GM19193 (cell line): Measurements from ENCODE around the gene CAMK2D.

ENCODE experiments used
- POLR2A ChIP-seq: IDR thresholded peaks from 4 replicates; pipeline ENCODE4 v1.6.1; 2011; ENCODE audit not compliant: insufficient read depth, insufficient read length; ENCODE audit errors: extremely low read depth

Gene CAMK2D

DNA sequence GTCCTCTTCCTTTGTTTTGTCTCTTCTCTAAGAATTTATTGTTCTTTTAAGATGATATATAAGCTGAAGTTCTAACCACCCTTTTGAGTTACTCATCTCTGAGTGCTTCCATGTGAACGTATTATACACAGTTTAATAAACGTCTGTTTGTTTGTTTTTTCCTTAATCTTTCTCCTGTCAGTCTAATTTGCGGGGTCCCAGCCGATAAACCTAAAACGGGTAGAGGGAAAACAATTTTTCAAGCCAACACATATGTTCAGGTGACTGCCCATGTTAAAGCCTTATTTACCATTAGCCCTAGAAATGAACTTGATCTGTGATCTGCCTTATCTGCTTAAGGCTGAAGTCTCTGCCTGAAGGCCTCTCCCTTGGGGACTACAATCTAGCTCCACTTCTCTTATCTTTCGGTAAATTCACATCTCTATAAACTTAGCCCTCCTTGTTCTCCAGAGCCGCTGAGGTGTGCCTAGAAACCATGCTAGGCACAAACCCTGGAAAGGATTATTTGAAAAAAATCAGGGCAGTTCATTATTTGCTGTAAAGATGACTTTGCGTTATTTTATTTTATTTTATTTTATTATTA is 158.8 kb downstream of the CAMK2D start:
- TF ChIP-seq POLR2A: no peak

DNA sequence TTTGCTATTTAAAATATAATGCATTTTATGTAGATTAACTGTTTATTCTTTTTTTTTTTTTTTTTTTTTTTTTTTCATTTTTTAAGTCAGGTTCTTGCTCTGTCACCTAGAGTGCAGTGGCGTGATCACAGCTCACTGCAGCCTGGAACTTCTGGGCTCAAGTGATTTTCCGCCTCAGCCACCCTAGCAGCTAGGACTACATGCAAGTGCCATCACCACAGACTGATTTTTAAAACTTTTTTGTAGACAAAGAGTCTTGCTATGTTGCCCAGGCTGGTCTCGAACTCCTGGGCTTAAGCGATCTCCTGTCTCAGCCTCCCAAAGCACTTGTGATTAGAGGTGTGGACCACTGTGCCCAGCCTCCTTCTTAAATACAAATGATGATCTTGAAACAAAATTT is 159.9 kb downstream of the CAMK2D start:
- no peak for TF ChIP-seq POLR2A

DNA sequence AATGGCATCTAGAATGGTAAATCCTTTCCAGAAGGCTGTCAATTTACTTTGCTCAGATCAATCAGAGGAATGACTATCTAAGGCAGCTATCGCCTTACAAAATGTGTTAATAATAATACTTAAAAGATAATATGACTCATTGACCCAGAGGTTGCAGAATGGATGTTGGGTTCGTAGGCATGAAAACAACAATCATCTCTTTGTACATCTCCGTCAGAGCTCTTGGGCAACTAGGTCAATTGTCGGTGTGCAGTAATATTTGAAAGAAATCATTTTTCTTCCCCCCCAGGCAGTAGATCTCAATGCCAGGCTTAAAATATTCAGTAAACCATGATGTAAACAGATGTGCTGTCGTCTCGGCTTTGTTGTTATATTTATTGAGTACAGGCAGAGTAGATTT is 165.1 kb downstream of the CAMK2D start:
- TF ChIP-seq POLR2A: no peak

DNA sequence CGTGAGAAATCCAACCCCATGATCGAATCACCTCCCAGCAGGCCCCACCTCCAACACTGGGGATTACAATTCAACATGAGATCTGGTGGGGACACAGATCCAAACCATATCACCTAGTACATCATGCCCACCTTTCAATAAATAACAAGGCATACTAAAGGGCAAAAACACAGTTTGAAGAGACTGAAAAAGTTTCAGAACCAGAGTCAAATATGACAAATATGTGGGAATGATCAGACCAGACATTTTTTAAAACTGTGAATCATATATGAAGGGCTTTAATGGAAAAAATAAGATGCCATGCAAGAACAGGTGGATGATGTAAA is 167.3 kb downstream of the CAMK2D start:
- TF ChIP-seq POLR2A: no peak

DNA sequence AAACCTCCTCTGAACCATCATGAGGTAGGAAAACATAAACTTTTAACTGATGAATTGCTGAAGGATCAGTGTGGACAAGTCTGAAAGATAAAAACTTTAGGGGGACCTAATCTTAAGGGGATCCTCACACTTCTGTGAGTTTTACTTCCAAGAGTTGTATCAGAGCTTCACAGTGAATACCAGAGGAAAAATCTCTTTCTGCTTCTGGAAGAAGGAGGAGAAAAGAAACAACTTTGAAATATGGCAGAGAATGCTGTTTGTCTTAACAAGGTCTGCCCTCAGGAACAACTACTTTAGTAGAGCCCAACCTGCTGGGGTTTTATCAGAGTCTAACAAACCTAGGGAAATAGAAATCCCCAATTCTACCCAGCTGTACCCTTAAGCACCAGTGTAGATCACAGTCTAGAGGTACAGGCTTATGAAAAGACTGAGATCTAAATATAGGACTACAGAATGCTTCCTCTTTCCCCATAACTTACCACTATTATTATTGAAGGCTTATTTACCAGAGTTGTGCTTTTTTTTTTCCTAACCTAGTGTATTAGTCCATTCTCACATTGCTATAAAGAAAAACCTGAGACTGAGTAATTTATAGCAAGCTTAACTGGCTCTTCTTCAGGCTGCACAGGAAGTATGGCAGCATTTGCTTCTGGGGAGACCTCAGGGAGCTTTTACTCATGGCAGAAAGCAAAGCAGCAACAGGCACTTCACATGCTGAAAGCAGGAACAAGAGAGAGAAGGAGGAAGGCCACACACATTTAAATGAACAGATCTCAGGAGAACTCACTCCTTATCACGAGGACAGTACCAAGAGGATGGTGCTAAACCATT is 167.9 kb downstream of the CAMK2D start:
- no peak for TF ChIP-seq POLR2A

DNA sequence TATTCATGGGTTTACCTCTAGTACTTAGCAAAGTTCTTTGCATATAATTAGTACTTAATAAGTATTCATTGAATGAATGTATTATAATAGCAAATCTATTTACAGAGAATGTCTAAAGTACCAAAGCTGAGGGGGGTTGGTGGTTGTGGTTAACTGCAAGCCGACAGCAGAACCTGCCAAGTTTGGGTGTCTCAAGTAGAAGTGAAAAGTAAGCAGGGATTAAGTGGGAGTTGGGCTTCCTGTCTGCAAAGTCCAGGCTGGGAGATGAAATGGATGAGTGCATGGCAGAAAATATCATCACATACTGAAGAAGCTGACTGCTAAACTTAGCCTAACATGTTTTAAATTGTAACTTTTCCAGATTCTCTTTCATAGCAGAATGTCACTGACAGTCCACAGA is 169.6 kb downstream of the CAMK2D start:
- no peak for TF ChIP-seq POLR2A

DNA sequence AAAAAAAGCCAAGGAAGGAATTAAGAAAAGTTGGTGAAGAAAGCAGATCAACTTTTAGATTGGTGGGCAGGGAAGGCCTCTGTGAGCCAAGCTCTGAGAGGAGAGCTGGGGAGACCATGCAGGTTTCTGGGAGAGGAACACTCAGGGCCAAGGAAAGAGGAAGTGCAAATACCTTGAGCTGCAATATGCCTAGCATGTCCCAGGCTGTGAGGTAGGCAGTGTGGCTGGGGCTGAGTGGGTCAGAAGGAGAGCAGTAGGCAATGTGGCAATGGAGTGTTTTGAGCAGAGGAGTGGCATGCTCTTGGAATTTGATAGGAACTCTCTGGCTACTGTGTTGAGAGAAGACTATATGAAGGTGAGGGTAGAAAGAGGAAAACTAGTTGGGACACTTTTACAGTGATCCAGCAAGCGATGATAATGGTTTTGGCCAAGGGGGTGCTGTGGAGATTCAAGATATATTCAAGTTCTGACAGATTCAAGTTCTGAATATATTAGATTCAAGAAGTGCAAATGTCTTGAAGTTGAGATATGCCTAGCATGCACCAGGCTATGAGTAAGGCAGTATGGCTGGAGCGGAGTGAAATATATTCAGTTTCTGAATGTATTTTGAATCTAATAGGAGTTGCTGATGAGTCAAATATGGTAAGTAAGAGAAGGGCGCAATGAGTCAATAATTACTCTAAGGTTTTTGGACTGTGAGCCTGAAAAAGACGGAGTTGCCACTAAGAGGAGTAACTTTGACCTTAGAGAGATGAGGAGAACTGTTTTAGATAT is 172.5 kb downstream of the CAMK2D start:
- no peak for TF ChIP-seq POLR2A

DNA sequence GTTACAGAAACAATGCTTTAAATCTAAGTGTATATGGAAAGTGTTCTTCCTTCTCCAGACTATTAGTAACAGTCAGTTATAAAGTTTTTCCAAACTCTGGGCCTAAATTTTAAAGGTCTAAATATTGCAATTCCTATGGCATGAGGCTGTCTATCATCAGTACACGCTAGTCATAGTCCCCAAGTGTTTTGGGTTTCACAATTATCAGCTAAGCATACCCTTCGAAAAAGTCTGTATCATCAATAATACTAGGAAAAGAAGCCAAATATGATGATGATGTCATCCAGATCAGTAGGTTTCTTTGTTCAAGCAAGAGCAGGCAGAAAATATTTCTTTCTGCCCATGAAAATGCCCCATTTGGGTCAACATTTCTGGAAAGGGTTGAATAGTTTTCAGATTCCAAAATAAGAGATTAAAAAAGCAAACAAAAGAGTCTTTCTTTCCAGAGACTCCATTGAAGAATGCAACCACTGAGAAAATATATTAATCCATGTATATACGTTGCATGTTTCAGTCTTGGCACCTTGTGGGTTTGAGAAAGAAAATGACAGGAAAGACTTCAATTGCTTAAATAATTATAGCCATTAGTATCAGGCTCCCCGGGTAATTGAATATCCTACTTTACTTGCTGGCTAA is 173.8 kb downstream of the CAMK2D start:
- TF ChIP-seq POLR2A: no peak

DNA sequence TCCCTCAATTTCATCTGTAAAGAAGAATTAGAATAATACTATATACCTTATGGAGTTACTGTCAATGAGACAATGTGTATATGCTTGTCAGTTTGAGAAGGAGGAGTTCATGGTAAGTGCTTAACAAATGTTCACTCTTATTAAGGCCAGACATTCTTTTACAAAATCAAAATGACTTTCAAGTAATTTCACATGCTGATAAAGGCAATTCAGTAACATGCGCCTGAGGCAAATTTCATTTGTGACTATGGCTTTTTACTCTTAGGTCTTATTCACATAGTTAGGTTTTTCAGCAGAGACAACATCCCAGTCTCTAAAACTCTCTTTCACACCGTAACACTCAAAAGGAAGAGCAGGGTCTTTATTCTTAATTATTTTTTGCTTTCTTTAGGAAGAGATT is 174.4 kb downstream of the CAMK2D start:
- TF ChIP-seq POLR2A: no peak

DNA sequence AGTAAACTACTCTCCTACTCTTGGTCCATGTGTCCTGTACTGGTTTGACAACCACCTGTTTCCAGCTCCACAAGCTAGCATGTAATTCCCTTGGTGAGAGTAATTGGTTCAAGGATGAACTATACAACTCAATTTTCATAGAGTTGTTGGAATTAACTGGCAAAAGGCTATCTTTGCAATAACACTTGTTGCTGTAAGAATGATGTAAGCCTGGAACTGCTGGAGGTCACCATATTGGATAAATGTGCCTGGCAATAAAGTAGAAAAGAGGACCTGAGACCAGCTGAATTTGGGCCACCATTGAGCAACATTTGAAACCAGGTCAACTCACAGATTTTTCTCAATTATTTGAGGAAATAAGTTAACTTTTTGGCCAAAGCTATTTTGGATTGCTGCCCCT is 175.5 kb downstream of the CAMK2D start:
- no peak for TF ChIP-seq POLR2A

DNA sequence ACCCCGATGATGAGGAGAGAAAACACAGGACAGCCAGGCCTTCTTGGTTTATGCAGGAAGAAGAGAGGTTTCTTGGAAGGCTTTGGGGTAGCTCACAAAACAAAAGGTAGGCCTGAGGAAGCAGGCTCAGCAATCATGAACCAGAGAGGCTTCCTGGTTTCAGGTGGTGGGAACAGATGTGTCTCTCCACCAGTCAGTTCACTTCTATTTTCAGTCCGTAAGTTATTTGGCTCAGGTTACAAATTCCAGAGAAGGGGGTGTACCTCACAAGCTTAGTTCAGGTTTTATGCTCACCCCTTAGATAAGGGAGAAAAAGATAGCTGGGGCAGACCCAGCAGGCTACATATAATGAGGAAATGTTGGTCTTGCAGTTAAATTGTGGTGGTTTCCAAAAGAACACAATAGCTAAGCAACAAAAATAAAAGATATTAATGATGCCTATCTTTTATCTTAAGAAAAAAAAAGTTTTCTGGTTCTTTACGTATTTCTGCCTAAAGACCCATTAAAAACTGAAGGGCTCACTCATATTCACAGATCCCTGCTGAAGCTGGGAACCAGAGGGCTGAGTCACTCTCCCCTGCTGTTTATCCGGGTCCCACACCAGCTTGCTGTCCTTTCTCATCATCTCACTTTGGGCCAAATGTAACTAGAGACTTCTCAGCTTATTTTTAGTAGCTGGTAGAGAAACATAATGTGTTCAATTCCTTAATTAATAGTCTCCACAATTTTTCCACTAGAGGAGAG is 177.0 kb downstream of the CAMK2D start:
- no peak for TF ChIP-seq POLR2A

DNA sequence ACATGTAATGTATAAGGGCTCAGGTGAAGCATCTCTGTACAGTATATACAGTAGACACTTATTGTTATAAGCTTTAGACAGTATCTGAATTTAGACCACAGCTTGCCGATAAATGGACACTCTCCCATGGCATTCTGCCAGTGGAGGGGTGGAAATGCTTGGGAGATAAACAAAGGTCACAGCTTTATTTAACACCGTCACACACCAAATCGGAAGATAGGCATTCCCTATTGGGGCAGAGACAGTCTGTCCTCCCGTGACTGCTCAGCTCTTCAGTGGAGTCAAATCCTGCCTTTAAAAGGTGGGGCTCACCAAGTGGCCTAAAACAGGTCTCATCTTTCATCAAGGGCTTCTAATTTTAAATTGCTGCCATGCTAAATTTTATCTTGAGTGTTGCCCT is 178.8 kb downstream of the CAMK2D start:
- no peak for TF ChIP-seq POLR2A

DNA sequence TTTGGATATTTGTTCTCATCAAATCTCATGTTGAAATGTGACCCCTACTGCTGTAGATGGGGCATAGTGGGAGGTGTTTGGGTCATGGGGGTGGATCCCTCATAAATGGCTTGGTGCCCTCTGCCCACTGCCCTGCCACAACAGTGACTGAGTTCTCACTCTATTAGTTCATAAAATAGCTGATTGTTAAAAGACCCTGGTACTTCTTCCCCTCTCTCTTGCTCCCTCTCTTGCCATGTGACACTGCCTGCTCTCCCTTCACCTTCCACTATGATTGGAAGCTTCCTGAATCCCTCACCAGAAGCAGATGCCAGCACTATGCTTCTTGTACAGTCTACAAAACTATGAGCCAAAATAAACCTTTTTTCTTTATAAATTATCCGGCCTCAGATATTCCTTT is 182.2 kb downstream of the CAMK2D start:
- TF ChIP-seq POLR2A: no peak

DNA sequence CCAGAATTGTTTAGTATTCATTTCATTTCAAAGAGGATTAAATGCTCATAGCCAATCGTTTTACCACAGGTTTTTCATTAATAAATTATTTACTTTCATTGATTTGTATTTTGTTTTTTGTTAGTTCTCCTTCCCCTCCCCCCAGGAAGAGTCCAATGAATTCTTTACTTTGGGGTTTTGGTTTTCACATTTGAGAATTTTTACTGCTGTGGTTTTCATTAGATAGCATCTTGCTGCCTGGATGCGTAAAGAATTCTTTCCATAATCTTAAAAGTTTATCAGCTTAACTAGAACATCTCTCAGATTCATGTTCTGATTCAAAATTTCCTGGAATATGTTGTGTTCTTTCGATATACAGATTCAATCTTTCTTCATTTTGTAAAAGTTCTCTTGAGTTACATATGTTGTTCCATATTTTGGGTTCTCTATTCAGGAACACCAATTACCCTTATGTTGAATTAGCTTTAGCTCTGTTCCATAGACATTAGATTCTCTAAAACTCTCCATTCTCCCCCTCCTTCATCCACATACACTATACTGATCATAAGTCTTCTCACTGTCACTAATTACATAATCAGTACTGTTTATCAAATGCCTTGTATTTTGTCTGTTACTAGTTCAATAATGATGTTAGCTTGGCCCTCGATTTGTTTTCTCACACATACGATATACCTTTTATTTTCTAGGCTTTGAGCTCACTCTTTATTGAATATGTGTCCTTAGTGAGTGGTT is 184.4 kb downstream of the CAMK2D start:
- TF ChIP-seq POLR2A: no peak
